ENCODE results near the gene ADIRF. TPM values are rescaled to one million over a fixed set of nuclear protein-coding genes. Genes with fewer than 3 reads are reported as not detected.
"Not testable (repeated sequence)": the region's sequence is repeated elsewhere in the genome, so short reads cannot be mapped to it uniquely, and the experiment has no call there.

The ADIRF gene
- total RNA-seq, 1 donor from 2014 or later = 1.3 TPM

DNA sequence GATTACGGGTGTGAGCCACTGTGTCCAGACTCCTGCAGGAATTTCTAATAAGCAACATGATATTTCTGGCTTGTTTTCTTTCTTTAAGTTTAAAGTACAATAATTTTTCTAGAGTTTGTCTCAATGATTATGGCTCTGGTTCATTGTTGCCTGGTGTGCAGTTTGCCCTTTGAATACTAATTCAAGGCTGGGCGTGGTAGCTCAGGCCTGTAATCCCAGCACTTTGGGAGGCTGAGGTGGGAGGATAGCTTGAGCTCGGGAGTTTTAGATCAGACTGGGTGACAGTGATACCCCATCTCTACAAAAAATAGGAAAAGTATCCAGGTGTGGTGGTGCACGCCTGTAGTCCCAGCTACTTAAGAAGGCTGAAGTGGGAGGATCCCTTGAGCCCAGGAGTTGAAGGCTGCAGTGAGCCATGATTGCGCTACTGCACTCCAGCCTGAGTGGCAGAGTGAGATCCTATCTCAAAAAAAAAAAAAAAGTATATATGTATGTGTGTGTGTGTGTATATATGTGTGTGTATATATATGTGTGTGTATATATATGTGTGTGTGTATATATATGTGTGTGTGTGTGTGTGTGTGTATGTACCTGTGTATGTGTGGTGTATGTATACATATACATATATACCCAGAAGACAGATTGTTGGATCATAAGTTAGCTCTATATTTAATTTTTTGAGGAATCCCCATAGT, 8.2 kb downstream of the ADIRF start:
- DNase-seq (ENCODE audit: low read depth) = no peak

DNA sequence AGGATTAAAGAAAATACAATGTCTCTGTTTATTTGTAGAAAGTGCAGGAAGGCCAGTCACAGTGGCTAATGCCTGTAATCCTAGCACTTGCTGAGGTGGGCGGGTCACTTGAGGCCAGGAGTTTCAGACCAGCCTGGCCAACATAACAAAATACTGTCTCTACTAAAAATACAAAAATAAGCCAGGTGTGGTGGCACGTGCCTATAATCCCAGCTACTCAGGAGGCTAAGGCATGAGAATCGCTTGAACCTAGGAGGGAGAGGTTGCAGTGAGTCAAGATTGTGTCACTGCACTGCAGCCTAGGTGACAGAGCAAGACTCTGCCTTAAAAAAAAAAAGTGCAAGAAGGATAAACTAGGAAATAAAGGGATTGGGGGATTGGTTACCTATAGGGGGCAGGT, 10.2 kb downstream of the ADIRF start:
- peak; percentile 42 for DNase-seq (ENCODE audit: low read depth)

DNA sequence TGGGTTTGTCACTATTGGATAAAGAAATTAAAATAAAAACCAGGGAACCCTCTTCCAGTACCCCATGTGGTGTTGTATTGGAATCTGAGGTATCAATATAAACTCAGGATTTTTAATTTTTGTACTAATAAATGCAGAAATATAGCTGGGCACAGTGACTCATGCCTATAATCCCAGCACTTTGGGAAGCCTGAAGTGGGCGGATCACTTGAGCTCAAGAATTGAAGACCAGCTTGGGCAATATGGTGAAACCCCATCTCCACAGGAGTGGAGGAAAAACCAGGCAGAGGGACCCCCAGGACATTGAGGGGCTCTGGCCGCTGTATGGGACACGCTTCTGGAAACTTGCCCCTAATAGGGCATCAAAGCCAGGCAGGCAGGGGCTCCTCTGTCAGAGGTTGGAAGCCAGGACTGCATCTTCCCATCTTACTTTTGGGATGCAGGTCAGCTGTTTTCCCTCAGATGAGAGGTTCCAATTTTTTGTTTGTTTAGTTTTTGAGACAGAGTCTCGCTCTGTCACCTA, 11.1 kb downstream of the ADIRF start:
- peak; percentile 18 for DNase-seq (ENCODE audit: low read depth)

DNA sequence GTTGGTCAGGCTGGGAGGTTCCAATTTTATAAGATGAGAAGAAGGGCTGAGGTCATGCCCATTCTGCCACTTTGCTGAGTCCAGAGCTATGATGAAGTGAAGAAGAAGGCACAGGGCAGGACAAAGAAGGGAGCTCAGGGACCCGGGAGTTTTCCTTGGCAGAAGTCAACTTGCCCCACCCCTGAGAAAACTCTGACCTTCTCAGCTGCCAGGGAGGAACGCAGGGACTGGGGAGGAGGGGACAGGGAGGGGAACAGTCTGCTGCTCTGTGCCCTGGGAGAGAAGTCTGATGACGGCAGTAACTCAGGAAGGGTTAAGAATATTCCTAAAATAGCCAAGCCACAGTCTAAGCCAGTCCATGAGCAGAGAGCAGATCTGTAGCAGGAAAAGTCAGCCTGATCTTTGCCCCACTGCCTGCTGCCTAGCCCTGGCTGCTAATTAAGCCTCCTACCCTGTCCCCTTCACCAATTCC, 11.7 kb downstream of the ADIRF start:
- peak; percentile 87 for DNase-seq (ENCODE audit: low read depth)

DNA sequence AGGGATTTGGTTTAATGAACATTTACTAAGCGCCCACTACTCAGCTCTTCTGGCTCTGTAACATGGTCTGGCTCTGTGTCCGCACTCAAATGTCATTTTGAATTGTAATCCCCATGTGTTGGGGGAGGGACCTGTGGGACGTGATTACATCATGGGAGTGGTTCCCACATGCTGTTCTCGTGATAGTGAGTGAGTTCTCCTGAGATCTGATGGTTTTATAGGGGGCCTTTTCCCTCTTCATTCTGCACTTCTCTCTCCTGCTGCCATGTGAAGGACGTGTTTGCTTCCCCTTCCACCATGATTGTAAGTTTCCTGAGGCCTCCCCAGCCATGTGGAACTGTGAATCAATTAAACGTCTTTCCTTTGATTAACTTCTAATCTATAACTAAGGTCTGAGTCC, 12.7 kb downstream of the ADIRF start:
- DNase-seq (ENCODE audit: low read depth) = peak; percentile 18

DNA sequence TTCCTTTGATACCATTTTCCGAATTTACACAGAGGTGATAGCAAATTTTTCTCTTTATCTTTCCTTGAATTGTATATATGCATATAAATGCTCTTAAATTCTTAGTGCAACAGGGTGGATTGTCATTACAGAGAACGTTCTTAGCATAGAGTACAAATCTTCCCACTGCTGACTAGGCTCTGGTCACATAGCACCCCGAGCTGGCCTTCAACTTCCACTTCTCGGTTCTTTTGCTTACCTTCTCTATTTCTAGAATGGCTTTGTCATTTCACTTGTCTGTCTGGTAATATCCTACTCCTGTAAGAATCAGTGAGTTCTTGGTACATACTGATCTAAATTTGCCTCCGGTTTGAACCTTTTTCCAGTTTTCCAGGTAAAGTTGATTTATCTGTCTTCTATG, 13.4 kb downstream of the ADIRF start:
- DNase-seq (ENCODE audit: low read depth) = no peak

DNA sequence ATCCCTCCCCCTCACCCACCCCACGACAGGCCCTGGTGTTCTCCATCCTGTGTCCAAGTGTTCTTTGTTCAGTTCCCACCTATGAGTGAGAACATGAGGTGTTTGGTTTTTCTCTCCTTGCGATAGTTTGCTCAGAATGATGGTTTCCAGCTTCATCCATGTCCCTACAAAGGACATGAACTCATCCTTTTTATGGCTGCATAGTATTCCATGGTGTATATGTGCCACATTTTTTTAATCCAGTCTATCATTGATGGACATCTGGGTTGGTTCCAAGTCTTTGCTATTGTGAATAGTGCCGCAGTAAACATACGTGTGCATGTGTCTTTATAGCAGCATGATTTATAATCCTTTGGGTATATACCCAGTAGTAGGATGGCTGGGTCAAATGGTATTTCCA, 16.2 kb downstream of the ADIRF start:
- DNase-seq (ENCODE audit: low read depth) = not testable (repeated sequence)

DNA sequence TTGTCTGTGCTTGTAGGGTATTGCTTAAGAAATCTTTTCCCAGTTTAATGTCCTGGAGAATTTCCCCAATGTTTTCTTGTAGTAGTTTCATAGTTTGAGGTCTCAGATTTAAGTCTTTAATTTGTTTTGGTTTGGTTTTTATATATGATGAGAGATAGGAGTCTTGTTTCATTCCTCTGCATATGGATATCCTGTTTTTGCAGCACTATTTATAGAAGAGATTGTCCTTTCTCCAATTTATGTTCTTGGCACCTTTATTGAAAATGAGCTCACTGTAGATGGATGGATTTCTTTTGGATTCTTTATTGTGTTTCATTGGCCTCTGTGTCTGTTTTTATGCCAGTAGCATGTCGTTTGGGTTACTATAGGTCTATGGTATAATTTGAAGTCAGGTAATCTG, 20.2 kb downstream of the ADIRF start:
- no peak for DNase-seq (ENCODE audit: low read depth)

DNA sequence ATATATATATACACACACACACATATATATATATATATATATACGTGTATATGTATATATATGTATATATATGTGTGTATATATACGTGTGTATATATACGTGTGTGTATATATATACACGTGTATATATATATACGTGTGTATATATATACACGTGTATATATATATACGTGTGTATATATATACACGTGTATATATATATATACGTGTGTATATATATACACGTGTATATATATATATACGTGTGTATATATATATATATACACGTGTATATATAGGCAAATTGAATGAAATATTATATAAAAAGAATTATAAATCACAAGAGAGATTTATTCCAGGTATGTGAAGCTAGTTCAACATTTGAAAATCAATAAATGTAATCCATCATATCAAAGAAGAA, 23.1 kb downstream of the ADIRF start:
- DNase-seq (ENCODE audit: low read depth) = not testable (repeated sequence)

DNA sequence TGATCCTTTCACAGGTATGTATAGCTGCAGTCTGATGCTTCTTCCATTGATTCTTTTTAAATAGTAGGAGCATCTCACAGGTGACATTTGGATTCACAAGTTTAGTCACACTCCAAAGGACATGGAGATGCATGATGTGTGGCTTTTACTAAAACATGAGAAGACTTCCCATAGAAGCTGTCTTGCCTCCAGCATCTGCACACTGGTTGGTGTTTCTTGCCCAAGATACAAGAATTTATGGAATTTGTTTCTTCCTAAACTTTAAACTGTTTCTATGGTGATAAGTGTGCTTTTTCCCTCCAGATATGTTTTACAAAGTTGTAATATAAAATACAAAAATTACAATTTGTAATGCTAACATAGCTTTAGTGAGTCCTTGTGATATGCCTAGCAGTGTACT, 24.2 kb downstream of the ADIRF start:
- no peak for DNase-seq (ENCODE audit: low read depth)

DNA sequence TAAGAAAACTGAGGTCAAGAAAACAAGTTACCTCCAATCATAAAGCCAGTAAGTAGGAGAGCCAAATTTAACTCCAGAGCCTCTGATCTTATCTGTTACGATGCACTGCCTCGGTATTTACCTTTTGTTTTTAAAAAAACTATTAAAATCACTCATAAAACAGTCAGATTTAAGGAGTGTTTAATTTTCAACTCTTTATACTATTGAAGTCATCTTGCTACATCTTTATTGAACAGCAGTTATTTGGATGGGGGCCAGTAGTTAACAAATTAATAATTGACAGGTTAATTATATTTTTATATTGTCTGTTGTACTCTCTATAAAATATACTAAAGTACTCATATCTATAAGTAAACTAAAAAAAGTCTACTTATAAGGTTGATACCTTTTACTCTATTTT, 24.6 kb downstream of the ADIRF start:
- no peak for DNase-seq (ENCODE audit: low read depth)

DNA sequence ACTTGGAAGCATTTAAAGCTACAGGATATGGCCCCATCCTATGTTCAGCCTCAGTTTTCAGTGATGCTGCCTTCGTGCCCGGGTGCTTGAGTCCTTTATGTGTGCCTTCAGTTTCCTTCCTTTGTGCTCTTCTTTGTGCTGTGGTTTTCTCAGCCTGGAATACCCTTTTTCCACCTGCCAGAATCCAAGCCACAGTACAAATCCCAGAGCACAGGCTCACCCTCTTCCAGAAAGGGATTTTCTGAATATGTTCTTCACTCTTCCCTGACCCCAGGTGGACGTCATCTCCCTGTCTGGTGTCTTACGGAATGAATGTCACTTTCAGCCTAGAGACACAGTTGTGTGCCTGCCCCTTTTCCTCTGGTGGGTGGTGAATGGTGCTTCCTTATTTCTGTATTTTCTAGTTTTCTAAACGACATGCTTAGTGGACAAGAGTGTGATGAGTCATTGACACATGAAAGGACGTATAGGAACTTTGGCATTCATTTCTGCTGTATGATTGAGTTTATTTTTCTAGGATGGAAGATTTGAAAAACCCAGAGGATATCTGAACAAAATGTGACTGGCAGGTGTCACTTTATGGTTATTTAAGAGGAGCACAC, 31.6 kb downstream of the ADIRF start:
- not testable (repeated sequence) for DNase-seq (ENCODE audit: low read depth)

DNA sequence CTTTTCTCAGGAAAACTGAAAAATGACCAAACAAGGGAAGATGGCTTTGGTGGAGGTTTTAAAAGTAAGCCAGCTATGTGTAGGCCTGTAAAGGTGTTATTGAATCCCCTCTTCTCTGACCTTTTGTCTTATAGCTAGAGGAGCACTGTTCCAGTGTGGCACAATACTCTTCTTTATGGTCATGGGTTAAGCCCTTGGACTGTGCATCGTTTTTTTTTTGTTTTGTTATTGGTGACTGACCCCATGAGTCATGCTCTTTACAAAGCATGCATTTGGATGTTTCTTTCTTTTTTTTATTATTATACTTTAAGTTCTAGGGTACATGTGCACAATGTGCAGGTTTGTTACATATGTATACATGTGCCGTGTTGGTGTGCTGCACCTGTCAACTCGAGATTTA, 32.2 kb downstream of the ADIRF start:
- DNase-seq (ENCODE audit: low read depth) = no peak

DNA sequence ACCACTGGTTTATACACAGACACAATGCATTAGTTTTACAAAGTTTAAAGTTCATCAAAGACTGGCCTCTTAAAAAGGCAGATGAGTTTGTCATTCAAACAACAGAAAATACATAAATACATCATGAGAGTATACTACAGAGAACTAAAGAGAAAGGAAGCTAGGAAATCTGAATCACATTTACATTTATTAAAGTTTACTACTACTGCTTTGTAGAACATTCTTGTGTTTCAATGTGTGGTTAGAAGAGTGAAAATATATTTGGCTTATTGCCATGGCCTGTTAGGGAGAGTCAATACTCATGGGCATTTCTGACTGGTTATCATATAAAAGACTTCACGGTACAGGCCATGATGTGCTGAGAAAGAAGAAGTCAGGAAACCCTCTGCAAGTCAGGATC, 38.8 kb downstream of the ADIRF start:
- DNase-seq (ENCODE audit: low read depth) = not testable (repeated sequence)

DNA sequence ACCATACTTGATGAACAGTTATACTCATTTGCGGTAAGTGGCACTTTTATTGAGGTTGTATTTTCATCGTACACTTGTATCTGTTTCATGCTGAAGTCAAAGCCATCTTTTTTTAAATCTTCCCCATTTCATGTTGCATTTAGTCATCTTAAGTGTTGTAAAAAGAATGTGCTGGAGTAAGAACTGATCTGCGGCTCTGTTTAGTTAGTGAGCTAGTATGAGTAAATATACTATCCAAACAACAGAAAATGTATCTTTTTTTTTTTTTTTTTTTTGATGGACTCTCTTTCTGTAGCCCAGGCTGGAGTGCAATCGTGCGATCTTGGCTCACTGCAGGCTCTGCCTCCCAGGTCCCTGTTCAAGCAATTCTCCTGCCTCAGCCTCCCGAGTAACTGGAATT, 39.4 kb downstream of the ADIRF start:
- DNase-seq (ENCODE audit: low read depth) = not testable (repeated sequence)

DNA sequence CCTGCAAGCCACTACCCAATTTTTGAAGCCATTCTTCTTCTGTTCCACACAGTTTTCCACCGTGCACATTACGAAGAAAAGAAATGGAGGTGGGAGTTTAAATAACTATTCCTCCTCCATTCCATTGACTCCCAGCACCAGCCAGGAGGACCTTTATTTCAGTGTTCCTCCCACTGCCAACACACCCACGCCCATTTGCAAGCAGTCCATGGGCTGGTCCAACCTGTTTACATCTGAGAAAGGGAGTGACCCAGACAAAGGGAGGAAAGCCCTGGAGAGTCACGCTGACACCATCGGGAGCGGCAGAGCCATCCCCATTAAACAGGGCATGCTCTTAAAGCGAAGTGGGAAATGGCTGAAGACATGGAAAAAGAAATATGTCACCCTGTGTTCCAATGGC, 40.0 kb downstream of the ADIRF start:
- not testable (repeated sequence) for DNase-seq (ENCODE audit: low read depth)

DNA sequence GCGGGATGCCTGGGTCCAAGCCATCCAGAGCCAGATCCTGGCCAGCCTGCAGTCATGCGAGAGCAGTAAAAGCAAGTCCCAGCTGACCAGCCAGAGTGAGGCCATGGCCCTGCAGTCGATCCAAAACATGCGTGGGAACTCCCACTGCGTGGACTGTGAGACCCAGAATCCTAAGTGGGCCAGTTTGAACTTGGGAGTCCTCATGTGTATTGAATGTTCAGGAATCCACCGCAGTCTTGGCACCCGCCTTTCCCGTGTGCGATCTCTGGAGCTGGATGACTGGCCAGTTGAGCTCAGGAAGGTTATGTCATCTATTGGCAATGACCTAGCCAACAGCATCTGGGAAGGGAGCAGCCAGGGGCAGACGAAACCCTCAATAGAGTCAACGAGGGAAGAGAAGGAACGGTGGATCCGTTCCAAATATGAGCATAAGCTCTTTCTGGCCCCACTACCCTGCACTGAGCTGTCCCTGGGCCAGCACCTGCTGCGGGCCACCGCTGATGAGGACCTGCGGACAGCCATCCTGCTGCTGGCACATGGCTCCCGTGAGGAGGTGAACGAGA, 40.9 kb downstream of the ADIRF start:
- DNase-seq (ENCODE audit: low read depth) = not testable (repeated sequence)

DNA sequence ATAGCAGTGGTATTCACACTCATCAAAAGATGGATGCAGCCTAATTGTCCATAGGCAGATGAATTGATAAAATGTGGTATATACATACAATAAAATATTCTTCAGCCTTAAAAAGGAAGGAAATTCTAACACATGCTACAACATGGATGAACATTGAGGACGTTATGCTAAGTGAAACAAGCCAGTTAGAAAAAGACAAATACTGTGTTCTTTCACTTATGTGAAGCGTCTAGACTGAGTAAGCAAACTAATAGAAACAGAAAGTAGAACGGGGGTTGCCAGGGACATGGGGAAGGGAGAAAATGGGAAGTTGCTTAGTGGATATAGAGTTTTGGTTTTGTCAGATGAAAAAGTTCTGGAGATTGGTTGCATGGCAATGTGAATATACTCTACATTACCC, 45.2 kb downstream of the ADIRF start:
- DNase-seq (ENCODE audit: low read depth) = not testable (repeated sequence)

DNA sequence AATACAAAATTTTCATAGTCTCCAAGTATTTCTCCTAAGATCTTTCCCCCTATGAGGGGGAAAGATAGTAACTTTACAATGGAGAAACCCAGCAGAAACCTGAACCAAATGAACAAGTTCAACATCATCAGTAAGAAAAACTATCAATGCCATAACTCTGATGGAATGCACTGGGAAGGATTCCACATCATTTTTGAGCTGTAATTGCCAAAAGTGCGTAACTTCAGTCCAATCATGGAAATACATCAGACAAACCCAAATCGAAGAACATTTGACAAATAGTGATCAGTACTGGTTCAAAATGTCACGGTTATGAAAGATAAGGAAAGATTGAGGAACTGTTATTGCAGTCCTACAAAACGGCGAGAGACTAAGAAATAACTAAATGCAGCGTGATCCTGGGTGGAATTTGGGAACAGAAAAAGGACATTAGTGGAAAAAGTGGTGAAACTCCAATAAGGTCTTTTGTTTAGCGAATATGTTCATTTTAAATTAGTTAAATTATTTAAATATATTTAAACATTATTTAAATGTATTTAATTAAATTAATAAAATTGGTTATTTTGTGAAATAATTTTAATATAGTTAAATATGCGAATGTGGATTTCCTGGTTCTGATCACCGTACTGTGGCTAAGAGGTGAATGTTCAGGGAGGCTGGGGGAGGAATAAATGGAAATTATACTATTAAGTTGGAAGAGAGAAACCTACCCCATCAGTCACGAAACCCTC, 46.9 kb downstream of the ADIRF start:
- not testable (repeated sequence) for DNase-seq (ENCODE audit: low read depth)

DNA sequence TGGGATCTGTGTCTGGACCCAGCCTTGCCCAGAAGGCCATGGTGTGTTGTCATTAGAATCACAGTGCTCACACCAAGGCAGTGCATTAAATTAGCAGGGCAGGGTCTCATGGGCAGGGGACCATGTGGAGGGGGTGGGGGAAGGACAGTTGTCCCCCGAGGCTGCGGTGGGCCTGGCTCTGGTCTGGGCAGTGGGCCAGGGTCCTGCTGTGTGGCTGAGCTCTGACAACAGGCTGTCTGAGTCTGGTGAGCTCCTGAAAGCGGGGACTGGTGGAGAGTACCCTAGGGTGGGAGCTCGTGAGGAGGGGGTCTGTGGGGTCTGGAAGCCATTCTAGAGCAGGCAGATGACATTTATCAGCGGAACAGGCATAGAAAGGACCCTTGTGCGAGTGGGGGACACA, 49.8 kb downstream of the ADIRF start:
- not testable (repeated sequence) for DNase-seq (ENCODE audit: low read depth)

DNA sequence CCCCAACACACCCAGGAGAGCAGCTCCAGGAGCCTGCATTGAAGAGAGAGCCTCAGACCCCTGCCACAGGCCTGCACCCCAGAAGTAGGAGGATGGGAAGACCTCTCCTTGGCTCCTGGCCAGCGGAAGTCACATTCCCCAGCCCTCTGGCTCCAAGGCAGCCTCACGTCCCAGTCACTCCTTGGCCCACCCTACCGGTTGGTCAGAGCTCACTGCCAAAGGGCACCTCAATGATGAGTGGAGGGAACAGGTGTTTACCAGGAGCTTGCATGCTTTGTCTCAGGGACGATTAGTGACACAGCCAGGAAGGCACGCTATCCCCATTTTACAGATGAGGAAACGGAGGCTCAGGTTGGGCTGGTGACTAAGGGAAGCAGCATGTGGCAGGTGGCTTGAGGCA, 50.8 kb downstream of the ADIRF start:
- DNase-seq (ENCODE audit: low read depth) = peak; percentile 28

DNA sequence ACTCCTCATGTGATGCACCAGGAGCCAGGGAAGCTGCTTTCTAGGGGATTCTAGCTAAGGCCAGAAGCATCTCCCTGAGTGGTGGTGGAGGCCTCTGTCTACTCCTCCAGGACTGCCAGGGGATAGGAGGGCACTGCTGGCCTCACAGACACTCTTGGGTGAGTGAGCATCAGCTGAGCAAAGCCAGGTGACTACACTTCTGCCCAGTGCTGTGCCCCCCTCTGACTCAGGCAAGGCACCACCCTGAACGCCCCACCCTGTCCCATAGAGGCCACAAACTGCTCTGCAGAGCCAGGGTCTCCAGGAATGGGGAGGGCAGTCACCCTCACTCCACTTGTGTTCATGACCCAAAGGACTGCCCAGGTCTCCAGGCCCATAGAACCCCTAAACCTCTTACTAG, 51.2 kb downstream of the ADIRF start:
- not testable (repeated sequence) for DNase-seq (ENCODE audit: low read depth)

Data from myocyte (in vitro differentiated cells).